ENCODE measurements around the gene SPTBN4.
A peak's percentile ranks its signal among the peaks of the same experiment; 100 is the strongest.
"Not testable (repeated sequence)": the region's sequence is repeated elsewhere in the genome, so short reads cannot be mapped to it uniquely, and the experiment has no call there.

SPTBN4 gene

DNA sequence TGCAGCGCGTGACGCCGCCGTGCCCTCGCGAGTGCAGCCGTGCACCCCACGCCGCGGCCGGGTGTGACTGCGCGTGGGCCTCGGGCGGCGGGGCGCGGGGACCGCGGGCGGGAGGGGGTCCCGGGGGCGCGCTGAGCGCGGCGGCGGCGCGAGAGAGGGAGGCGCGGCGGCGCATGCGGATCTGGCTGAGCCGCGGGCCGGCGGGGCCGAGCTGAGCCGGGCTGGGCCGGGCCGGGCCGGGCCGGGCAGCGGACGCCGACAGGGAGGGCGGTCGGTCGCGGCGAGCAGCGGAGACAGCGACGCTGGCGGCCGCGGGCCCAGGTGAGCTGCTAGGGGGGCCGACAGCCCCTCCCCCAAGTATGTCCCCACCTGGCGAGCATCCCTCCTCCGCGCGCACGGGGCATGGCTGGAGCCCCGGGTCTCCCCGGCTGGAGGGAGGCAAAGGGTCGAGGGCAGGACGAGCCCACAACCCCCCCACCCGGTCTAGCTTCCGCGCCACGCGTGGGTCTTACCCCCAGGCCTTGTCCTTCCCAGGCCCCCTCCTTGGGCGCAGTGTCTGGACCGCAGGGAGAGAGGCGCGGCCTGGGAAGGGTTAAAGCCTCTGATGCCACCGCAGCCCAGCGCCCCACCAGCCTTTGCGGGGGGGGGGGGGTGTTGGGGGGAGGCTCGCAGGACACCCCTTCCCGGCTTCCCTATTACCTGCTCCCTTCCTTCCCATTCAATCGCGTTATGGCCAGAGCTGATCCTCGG is at the start of gene SPTBN4:
TSS of gene SPTBN4 (plus strand) at position 17 of the 750 bp plus-strand sequence. CDS start 5,621 bp downstream, outside the sequence.
- no peak for DNase-seq (ENCODE audit: low read depth)

DNA sequence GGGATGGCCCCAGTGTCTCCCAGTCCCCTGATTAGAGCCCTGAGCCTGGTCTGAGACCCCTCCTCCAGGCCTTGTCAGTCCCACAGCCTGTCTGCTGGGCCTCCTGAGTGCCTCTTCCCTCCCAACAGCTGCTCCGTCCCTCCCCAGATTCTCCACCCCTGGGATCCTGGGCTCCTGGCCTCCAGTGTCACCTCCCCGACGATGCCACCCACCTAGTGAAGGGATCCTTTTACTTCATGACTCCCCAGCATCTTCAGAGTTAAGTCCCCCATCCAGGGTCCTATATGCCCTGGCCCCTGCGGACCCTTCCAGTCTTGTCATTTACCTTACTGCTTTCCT is 49.2 kb upstream of the SPTBN4 start:
- no peak for DNase-seq (ENCODE audit: low read depth)

DNA sequence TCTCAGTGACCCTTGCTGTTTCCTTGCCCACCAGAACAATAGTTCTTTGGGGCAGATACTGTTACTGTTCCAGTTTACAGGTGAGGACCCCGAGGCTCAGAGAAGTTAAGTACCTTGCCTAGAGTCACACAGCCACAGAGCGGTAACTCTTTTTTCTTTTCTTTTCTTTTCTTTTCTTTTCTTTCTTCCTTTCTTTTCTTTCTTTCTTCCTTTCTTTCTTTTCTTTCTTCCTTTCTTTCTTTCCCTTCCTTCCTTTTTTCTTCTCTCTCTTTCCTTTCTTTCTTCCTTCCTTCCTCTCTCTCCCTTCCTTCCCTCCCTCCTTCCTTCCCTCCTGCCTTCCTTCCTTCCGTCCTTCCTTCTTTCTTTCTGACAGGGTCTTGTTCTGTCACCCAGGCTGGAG is 48.8 kb upstream of the SPTBN4 start:
- DNase-seq (ENCODE audit: low read depth): no peak

DNA sequence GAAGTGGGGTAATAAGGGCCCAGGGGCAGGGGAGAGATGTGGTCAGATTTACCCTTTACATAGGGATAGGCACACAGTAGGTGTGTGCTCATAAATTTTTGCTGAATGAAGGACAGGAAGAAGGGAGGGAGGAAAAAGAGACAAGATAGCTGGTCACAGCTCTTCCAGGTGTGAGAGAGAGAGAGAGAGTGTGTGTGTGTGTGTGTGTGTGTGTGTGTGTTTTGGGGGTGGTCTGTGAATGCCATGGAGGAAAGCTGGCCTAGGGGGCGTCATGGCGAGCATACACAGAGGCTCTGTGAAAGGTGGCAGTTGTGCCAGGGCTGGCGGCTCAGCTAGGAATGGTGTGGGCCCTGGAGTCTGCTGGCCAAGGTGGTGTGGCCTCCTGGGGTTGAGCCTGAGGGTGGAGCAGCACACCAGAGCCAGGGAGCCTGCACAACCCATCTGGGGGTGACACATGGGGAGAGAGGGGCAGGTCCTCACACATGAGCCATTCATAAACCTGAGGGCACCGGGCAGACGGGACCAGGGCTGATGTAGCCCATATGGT is 47.7 kb upstream of the SPTBN4 start:
- no peak for DNase-seq (ENCODE audit: low read depth)

DNA sequence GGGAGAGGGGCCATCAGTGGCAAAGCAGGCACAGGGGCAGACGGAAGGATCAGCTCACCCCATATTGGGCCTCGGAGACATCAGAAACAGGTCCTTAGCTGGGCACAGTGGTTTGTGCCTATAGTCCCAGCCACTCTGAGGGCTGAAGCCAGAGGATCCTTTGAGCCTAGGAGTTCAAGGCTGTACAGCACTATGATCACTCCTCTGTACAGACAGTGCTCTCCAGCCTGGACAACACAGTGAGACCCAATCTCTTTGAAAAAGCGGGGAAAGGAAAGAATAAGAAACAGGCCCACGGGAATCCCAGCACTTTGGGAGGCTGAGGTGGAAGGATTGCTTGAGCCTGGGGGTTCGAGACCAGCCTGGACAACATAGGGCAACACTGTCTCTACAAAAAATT is 47.0 kb upstream of the SPTBN4 start:
- DNase-seq (ENCODE audit: low read depth): no peak

DNA sequence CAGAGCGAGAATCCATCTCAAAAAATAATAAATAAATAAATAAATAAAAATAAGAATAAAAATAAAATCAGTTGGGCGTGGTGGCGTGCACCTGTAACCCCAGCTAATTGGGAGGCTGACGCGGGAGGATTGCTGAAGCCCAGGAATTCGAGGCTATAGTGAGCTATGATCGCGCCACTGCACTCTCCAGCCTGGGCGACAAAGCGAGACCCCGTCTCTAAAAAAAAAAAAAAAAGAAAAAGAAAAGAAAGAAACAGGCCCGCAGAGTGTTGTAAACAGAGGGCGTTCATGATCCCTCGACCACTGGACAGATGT is 46.4 kb upstream of the SPTBN4 start:
- no peak for DNase-seq (ENCODE audit: low read depth)

DNA sequence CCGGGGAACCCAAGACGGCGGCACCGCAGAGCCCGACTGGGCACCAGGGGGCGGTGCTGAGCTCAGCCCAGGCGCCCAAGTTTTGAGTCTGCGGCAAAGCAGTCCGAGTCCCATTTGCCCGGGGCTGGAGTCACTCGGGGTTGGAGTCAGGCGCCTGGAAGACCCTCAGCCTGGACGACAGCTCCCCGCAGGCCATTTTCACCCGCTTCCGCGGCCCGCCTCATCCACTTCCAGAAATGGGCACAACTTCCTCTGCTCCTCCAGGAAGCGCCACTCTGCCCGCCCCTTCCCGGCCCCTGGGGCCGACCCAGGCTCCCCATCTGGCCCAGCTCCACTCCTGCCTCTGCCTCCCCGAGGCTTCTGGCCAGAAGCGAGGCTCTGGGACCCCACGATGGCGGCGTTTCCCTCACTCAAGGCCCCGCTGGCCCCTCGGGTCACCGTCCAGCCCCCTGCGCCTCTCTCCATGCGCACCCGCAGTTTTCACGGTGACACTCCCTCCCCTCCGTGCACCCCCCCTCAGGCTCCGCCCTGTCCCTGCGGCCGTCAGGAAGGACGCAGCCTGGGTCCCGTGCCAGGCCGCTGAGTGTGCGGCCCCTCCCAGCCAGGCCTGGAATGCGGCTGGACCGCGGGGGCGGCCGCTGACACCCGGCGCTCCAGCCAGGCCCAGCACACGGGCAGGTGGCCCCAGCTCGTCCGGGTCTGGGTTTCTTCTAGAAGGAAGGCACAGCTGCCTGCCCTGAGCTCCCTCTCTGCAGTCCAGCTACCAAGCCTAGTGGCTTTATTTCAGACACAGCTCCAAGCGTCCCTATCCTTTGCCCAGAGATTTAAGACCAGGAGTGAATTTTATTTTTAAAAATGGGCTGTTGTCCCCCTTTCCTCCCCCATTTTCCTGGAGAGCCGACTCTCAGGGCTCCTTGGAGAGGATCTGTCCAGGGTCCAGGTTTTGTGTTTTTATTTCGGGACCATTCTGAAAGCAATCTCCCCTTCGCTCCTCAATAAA is 45.7 kb upstream of the SPTBN4 start:
- peak; percentile 58 for DNase-seq (ENCODE audit: low read depth)

DNA sequence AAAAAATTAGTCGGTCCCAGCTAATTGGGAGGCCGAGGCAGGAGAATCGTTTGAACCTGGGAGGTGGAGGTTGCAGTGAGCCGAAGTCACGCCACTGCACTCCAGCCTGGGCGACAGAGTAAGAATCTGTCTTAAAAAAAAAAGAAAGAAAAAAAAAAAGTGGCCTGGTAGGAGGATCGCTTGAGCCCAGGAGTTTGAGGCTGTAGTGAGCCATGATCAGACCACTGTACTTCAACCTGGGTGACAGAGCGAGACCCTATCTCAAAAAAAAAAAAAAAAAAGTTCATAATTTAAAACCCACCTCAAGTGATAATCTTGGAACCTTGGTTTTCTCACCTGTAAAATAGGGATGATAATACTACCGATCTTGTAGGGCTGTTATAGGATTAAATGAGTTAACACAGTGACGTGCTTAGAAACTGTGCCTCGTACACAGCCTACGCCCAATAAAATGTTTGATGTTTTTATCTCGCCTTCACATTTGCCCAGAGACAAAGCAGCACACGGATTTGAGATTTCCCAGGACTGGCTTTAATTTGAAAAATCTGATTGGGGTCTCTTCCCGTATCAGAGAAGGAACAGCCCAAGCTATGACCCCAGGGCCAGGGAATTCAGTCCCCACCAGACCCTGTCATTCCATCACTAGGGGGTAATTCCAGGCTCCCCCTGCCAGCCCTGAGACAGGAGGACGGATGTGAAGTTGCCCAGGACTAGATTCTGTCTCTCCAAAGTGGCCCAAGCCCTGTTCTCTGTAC is 44.6 kb upstream of the SPTBN4 start:
- no peak for DNase-seq (ENCODE audit: low read depth)

DNA sequence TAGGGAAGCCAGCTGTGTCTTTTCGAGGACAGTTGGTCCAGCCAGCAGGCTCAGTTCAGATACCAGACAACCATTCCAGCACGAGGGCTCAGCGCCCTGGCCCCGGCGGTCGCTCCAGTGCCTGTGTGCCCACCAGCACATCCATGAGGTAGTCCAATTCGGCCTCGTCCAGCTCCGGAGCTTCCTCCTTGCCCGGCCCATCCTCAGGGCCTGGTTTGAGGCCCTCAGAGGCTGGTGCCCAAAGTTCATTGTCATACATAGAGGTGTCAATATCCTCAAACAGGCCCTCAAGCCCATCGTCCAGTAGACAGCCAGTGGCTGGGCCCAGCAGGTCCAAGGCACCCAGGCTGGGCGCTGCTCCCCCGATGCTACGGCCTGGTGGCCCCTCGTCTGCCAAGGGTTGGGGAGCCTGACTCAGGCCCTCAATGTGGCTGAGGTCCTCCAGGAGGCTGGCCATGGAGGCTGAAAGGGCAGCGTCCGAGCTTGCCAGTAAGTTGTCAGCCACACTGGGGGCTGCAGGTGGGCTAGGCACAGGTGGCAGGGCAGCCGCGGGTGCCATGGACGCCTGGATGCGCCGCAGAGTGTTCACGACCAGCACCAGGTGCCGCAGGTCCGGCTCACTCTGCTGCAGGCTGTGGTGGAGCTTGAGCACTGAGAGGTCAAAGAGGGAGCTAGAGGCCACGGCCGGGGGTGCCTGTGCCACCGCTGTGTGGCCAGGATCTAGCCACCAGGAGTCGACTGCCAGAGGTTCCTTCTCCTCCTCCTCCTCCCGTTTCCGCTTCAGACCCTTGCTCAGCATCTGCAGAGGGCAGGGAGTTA is 43.8 kb upstream of the SPTBN4 start:
- no peak for DNase-seq (ENCODE audit: low read depth)

DNA sequence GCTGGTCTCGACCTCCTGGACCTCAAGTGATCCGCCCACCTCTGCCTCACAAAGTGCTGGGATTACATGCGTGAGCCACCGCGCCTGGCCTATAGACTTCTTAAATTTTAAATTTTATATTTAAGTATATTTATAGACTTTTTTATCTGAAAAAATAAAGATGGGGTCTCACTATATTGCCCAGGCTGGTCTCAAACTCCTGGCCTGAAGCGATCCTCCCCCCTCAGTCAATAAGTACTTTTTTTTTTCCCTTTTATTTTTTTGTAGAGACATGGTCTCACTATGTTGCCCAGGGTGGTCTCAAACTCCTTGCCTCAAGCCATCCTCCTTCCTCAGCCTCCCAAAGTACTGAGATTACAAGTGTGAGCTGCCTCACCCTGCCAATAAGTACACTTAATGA is 42.9 kb upstream of the SPTBN4 start:
- no peak for DNase-seq (ENCODE audit: low read depth)

DNA sequence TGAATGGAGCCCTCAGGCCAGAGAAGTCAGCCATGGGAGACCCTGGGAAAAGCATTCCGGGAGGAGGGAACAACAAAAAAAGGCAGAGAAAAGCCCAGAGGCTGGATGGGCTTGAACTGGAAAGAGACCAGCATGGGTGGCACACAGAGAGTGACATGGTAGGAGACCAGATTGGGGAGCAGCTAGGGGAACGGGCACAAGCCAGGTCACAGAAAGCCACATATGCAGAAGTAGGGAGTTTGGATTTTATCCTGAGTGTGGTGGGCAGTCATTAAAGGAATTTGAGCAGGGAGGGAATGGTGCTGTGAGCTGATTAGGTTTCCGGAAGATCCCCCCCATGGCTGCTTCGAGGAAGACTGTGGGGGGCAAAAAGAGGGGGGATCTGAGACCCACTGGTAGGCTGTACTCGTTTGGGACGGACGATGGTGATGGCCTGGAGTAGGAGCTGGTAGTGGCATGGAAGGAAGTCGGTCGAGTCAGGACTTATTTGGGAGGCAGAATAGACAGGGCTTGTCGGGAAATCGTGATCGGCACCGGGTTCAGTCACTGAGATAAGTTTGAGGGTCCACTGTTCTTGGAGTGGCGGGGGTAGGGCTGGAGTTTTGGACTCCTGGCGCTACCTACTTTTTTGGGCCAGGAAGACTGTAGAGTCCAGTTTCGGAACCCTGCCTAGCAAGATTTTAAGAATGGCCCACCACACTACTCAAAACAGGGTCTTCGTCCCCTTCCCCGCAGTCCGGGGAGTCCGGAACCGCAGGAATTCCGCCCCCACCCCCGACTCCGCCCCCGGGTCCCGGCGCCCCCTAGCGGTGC is 42.0 kb upstream of the SPTBN4 start:
- DNase-seq (ENCODE audit: low read depth): no peak

DNA sequence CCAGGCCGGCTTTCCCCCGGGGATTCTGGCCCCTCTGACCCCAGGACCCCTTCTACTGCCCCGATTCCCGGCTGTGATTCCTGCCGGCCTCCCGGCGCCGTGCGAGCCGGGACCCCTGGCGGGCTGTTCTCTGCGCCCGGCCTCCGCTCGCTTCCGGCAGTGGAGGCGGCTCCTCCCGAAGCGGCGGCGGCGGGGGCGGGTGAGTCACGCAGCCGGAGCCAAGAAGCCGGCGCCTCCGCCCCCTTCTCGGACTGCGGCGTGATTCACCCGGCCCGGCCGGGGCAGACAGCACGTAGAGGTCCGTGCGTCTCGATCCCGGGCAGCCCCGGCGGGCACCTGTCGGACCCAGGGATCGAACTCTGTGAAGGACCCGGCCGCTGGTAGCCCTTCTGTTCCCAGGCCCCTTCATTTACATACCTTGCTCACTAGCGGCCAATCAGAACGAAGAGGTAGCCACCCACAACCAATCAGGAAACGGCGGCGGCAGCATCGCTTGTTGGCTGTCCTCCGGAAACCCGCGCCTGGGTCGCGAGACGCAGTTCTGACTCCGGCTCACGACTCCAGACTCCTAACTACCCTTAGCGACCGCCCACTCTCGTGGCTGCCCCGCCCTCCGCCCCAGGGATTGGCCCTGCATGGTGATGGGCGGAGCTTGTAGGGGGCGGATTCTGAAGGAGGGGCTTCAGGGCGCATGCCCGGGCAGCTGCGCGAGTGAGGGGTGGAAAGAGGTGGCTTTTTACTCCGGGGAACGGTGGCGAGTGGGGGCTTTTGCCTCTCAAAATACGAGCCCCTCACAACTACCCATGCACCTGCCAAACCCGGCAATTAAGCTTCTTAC is 41.1 kb upstream of the SPTBN4 start, which contains the start of gene SERTAD1:
TSS of gene SERTAD1 (minus strand) at position 543 of the 838 bp plus-strand sequence. CDS start 2,446 bp downstream, outside the sequence.
- DNase-seq (ENCODE audit: low read depth): peak; percentile 100

DNA sequence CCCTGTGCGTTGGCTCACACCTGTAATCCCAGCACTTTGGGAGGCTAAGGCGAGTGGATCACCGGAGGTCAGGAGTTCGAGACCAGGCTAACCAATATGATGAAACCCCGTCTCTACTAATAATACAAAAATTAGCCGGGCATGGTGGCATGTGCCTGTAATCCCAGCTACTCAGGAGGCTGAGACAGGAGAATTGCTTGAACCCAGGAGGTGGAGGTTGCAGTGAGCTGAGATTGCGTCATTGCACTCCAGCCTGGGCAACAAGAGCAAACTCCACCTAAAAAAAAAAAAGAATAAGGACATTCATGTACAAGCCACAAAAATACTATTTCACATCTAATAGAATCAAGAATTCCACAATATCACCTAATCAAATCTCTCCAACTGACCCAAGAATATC is 38.6 kb upstream of the SPTBN4 start:
- DNase-seq (ENCODE audit: low read depth): not testable (repeated sequence)

DNA sequence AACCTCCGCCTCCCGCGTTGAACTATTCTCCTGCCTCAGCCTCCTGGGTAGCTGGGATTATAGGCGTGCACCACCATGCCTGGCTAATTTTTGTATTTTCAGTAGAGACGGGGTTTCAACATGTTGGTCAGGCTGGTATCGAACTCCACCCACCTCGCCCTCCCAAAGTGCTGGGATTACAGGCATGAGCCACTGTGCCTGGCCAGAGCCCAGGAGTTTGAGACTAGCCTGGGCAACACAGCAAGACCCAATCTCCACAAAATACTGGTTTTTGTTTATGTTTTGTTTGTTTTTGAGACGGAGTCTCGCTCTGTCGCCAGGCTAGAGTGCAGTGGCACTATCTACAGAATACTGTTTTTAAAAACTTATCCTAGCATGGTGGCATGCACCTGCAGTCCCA is 36.6 kb upstream of the SPTBN4 start:
- DNase-seq (ENCODE audit: low read depth): not testable (repeated sequence)

DNA sequence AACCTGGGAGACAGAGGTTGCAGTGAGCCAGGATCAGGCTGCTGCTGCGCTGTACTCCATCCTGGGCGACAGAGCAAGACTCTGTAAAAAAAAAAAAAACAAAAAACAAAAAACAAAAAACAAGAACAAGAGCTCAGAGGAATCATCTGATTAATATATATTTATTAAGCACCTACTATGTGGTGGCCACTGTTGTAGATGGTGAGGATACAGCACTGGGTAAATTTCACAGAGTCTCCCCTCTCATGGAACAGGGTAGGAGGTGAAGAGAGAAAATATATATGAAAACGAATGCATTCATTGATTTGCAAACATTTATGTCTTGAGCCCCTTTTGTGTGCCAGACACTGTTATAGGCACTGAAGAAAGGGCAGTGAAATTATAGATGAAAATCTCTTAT is 35.1 kb upstream of the SPTBN4 start:
- DNase-seq (ENCODE audit: low read depth): no peak

DNA sequence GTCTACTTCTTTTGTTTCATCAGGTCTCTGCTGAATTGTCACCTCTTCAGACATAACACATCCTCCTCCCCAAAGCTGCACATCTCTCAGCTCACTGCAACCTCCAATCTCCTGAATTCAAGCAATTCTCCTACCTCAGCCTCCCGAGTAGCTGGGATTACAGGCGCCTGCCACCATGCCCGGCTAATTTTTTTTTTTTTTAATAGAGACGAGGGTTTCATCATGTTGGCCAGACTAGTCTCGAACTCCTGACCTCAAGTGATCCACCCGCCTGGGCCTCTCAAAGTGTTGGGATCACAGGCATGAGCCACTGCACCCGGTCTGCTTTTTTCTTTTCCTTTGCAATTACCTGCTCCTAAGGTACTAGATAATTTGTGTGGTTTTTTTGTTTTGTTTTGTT is 34.0 kb upstream of the SPTBN4 start:
- DNase-seq (ENCODE audit: low read depth): not testable (repeated sequence)

DNA sequence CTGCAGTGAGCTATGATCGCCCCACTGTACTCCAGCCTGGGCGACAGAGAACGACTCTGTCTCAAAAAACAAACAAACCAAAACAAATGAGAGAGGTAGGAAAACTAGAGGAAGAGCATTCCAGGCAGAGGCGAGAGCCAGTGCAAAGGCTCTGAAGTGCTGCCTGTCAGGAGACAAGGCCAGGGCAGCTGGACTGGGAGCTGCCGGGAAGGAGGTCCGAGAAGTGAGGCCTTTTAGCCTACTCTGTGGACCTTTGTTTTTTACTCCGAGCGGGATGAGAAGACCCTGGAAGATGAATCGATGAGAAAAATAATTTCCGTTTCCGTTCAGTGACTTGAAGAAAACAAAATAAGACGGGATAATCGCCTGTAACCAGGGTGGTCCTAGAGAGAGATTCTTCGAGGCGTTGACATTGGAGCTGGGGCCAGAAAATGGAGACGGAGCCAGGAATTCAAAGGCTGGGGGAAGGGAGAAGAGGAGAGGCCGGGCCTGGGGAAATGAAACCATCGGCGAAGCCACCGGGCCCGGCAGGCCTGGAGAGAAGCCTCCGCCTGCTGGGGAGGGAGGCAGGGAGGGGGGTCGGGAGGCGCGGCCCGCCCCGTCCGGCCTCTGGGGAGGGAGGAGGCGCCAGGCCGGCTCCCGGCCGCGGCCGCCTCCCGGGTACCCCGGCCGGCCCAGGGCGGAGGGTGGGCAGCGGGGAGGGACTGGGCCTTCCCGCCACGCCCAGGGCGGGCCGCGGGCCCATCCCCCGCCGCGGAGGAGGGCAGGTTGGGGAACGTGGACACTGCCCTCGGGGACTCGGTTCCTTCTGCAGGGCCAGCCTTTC is 33.2 kb upstream of the SPTBN4 start:
- DNase-seq (ENCODE audit: low read depth): peak; percentile 34

DNA sequence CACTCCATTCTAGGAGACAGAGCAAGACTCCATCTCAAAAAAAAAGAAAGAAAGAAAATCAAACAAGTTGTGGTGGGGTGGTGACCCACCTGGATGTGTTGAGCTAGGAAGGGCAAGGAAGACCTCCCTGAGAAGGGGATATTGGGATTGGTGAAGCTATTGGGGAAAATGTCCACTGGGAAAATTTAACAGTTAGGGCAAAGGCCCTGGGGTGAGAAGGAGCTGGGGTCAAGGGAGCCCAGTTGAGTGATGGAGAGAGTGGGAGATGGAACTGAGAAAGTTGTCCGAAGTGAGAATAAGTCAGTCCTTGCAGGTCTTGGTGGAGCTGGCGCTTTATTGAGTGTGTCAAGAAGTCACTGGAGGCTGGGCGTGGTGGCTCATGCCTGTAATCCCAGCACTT is 28.5 kb upstream of the SPTBN4 start:
- DNase-seq (ENCODE audit: low read depth): no peak
